H9 (cell line): Measurements from ENCODE around the gene PHF1. TPM values are rescaled to one million over a fixed set of nuclear protein-coding genes. Genes with fewer than 3 reads are reported as not detected.
A peak's percentile ranks its signal among the peaks of the same experiment; 100 is the strongest.

Source experiments
- DNase-seq: peaks from one replicate; pipeline ENCODE4 v3.0.0-alpha.2; 2017
- H2AFZ ChIP-seq: one replicate; pipeline ENCODE4 v1.6.1; 2013; ENCODE audit warnings: mild to moderate bottlenecking, low read length, control low read depth, moderate library complexity
- H2AK5ac ChIP-seq: 2 replicates; pipeline ENCODE4 v1.6.1; 2013; ENCODE audit warnings: low read length, control low read depth, mixed read lengths; ENCODE audit not compliant: insufficient read length
- H2BK120ac ChIP-seq: one replicate; pipeline ENCODE4 v1.6.1; 2013; ENCODE audit warnings: low read depth, mild to moderate bottlenecking, low read length, control low read depth, inconsistent platforms; ENCODE audit not compliant: poor library complexity, severe bottlenecking
- H2BK12ac ChIP-seq: 2 replicates; pipeline ENCODE4 v1.6.1; 2013; ENCODE audit warnings: low read length, control low read depth, mixed read lengths, low read depth; ENCODE audit not compliant: insufficient read length
- H2BK15ac ChIP-seq: 2 replicates; pipeline ENCODE4 v1.6.1; 2013; ENCODE audit warnings: low read depth, low read length, control low read depth
- H2BK20ac ChIP-seq: one replicate; pipeline ENCODE4 v1.6.1; 2013; ENCODE audit warnings: low read depth, mild to moderate bottlenecking, low read length, control low read depth, inconsistent platforms; ENCODE audit not compliant: poor library complexity, severe bottlenecking
- H2BK5ac ChIP-seq: 2 replicates; pipeline ENCODE4 v1.6.1; 2013; ENCODE audit warnings: low read length, control low read depth, mixed read lengths; ENCODE audit not compliant: insufficient read length
- H3K14ac ChIP-seq: 2 replicates; pipeline ENCODE4 v1.6.1; 2013; ENCODE audit warnings: low read length, control low read depth; ENCODE audit not compliant: insufficient read depth
- H3K18ac ChIP-seq: 2 replicates; pipeline ENCODE4 v1.6.1; 2013; ENCODE audit warnings: low read depth, mild to moderate bottlenecking, mixed read lengths, low read length, control low read depth; ENCODE audit not compliant: insufficient read length
- H3K23ac ChIP-seq: 2 replicates; pipeline ENCODE4 v1.6.1; 2013; ENCODE audit warnings: low read length, control low read depth, mixed read lengths, low read depth; ENCODE audit not compliant: insufficient read length
- H3K23me2 ChIP-seq: 2 replicates; pipeline ENCODE4 v1.6.1; 2013; ENCODE audit warnings: low read depth, mild to moderate bottlenecking, mixed read lengths, low read length, control low read depth; ENCODE audit not compliant: insufficient read length, poor library complexity, severe bottlenecking
- H3K27ac ChIP-seq: 2 replicates; pipeline ENCODE4 v1.5.1; 2013; ENCODE audit warnings: low read length, control low read depth, mixed read lengths, low read depth; ENCODE audit not compliant: insufficient read length
- H3K27me3 ChIP-seq: 2 replicates; pipeline ENCODE4 v1.6.1; 2013; ENCODE audit warnings: low read length, control low read depth, inconsistent platforms; ENCODE audit not compliant: insufficient read depth
- H3K4ac ChIP-seq: 2 replicates; pipeline ENCODE4 v1.6.1; 2013; ENCODE audit warnings: low read depth, mild to moderate bottlenecking, control low read depth, inconsistent platforms, low read length, moderate library complexity
- H3K4me1 ChIP-seq: 2 replicates; pipeline ENCODE4 v1.6.1; 2013; ENCODE audit warnings: low read length, control low read depth, inconsistent platforms; ENCODE audit not compliant: insufficient read depth
- H3K4me2 ChIP-seq: 2 replicates; pipeline ENCODE4 v1.6.1; 2013; ENCODE audit warnings: low read length, control low read depth, mixed read lengths; ENCODE audit not compliant: insufficient read length, insufficient read depth
- H3K56ac ChIP-seq: 2 replicates; pipeline ENCODE4 v1.6.1; 2013; ENCODE audit warnings: low read depth, mild to moderate bottlenecking, mixed read lengths, low read length, control low read depth; ENCODE audit not compliant: insufficient read length
- H3K79me1 ChIP-seq: 2 replicates; pipeline ENCODE4 v1.6.1; 2013; ENCODE audit warnings: low read depth, mild to moderate bottlenecking, moderate library complexity, low read length, control low read depth, inconsistent platforms; ENCODE audit not compliant: insufficient read depth, poor library complexity, severe bottlenecking
- H3K79me2 ChIP-seq: 2 replicates; pipeline ENCODE4 v1.6.1; 2013; ENCODE audit warnings: low read length, control low read depth, inconsistent platforms; ENCODE audit not compliant: insufficient read depth
- H3K9ac ChIP-seq: 2 replicates; pipeline ENCODE4 v1.6.1; 2013; ENCODE audit warnings: low read length, control low read depth, mixed read lengths; ENCODE audit not compliant: insufficient read length; ENCODE audit errors: extremely low read depth
- H3K9me3 ChIP-seq: one replicate; pipeline ENCODE4 v1.6.1; 2013; ENCODE audit warnings: low read depth, low read length, inconsistent platforms; ENCODE audit not compliant: control insufficient read depth
- H3T11ph ChIP-seq: one replicate; pipeline ENCODE4 v1.6.1; 2013; ENCODE audit warnings: mild to moderate bottlenecking, low read length, control low read depth, inconsistent platforms
- H4K20me1 ChIP-seq: one replicate; pipeline ENCODE4 v1.6.1; 2013; ENCODE audit not compliant: control insufficient read depth, insufficient read length, insufficient read depth
- H4K5ac ChIP-seq: 2 replicates; pipeline ENCODE4 v1.6.1; 2013; ENCODE audit warnings: low read depth, mild to moderate bottlenecking, mixed read lengths, low read length, control low read depth; ENCODE audit not compliant: insufficient read length
- H4K8ac ChIP-seq: replicated peaks from 2 replicates; pipeline ENCODE4 v1.6.1; 2013; ENCODE audit warnings: low read length, control low read depth, mixed read lengths, low read depth; ENCODE audit not compliant: insufficient read length
- H4K91ac ChIP-seq: 2 replicates; pipeline ENCODE4 v1.6.1; 2013; ENCODE audit warnings: low read depth, mild to moderate bottlenecking, moderate library complexity, mixed read lengths, low read length, control low read depth; ENCODE audit not compliant: insufficient read length
- H3K27ac Mint-ChIP-seq, 3 experiments: 2 replicates in 2 of 3; 3 replicates in 1 of 3; pipeline ENCODE4 v1.8.0; 2020 to 2021; ENCODE audit warnings: mixed read lengths in 3 of 3, mild to moderate bottlenecking in 1 of 3, moderate library complexity in 1 of 3
- H3K27me3 Mint-ChIP-seq: 2 replicates; pipeline ENCODE4 v1.8.0; 2021; ENCODE audit warnings: low read depth, mild to moderate bottlenecking, moderate library complexity, mixed read lengths
- H3K36me3 Mint-ChIP-seq, 3 experiments: 2 replicates in 2 of 3; 3 replicates in 1 of 3; pipeline ENCODE4 v1.8.0; 2020 to 2021; ENCODE audit warnings: low read depth in 3 of 3, mixed read lengths in 3 of 3; ENCODE audit not compliant: insufficient read depth in 1 of 3
- H3K4me1 Mint-ChIP-seq, 2 experiments: 2 replicates each; pipeline ENCODE4 v1.8.0; 2020; ENCODE audit warnings: mixed read lengths in 2 of 2
- H3K4me3 Mint-ChIP-seq, 2 experiments: 2 replicates in 1 of 2; 3 replicates in 1 of 2; pipeline ENCODE4 v1.8.0; 2020 to 2021; ENCODE audit warnings: mild to moderate bottlenecking in 2 of 2, mixed read lengths in 2 of 2, moderate library complexity in 1 of 2
- H3K9me3 Mint-ChIP-seq, 2 experiments: 2 replicates in 1 of 2; 3 replicates in 1 of 2; pipeline ENCODE4 v1.8.0; 2020; ENCODE audit warnings: mild to moderate bottlenecking in 2 of 2, mixed read lengths in 2 of 2, moderate library complexity in 1 of 2
- CTCF ChIP-seq: fragments of 200-600 bp; sonication (generic); conservative IDR thresholded peaks from 3 replicates; pipeline ENCODE4 v1.8.0; 2021; ENCODE audit warnings: antibody characterized with exemption, mild to moderate bottlenecking
- WGBS: extraction: QIAGEN DNeasy Blood & Tissue Kit; methylation state at CpG from one replicate; pipeline ENCODE4 v1.1.7; 2013; ENCODE audit warnings: missing lambda C conversion rate, low lambda C conversion rate, mixed read lengths; ENCODE audit not compliant: insufficient read length; ENCODE audit errors: extremely low coverage; 5-methylcytosine and 5-hydroxymethylcytosine counted together
- total RNA-seq: library from RNA; stranded (reverse); gene quantifications from 2 replicates; pipeline ENCODE4 v1.2.1, GENCODE V29; 2021

The PHF1 gene
- total RNA-seq, 1 experiment from 2014 or later = 56.8 TPM

- H4K8ac ChIP-seq = no peak overlapping the region
- no peak overlapping the region for H3K4me2 ChIP-seq
- TF ChIP-seq CTCF = no peak
- H2BK20ac ChIP-seq = no peak overlapping the region
- no peak overlapping the region for H3K56ac ChIP-seq
- H3K27ac Mint-ChIP-seq = no peak overlapping the region
- no CpG with 5 or more reads among the region's 12 CpGs for WGBS
- DNase-seq = no peak
- H4K20me1 ChIP-seq = no peaks in the 10 kb centered on the region
- peaks cover 10% of the 10 kb centered on the region for H3K23me2 ChIP-seq
- H2BK5ac ChIP-seq = no peak overlapping the region
- H3T11ph ChIP-seq = no peak overlapping the region
- no peak overlapping the region for H2AK5ac ChIP-seq
- no peak overlapping the region for H3K18ac ChIP-seq
- no peak overlapping the region for H2BK12ac ChIP-seq
- H4K91ac ChIP-seq = no peak overlapping the region
- H2BK15ac ChIP-seq = no peak overlapping the region
- H3K27me3 Mint-ChIP-seq = peaks cover 6% of the 10 kb centered on the region; the same call in 1 of the 2 replicates
- no peaks in the 10 kb centered on the region for H3K9me3 Mint-ChIP-seq
- no peaks in the 10 kb centered on the region for H3K79me2 ChIP-seq
- peaks cover 12 to 45% (median 35%) of the 10 kb centered on the region in 3 experiments for H3K36me3 Mint-ChIP-seq
- H3K4me1 Mint-ChIP-seq = peaks cover 17 to 25% of the 10 kb centered on the region in 2 experiments
- H3K27me3 ChIP-seq = no peaks in the 10 kb centered on the region
- no peak overlapping the region for H3K23ac ChIP-seq
- H3K79me1 ChIP-seq = no peaks in the 10 kb centered on the region
- no peak overlapping the region for H2BK120ac ChIP-seq
- H3K27ac ChIP-seq = no peak overlapping the region
- no peak overlapping the region for H4K5ac ChIP-seq
- H3K4me1 ChIP-seq = no peaks in the 10 kb centered on the region
- no peak overlapping the region for H3K14ac ChIP-seq
- no peak overlapping the region for H3K4ac ChIP-seq
- no peaks in the 10 kb centered on the region for H3K9me3 ChIP-seq
- H3K9ac ChIP-seq = no peak overlapping the region
- peak overlapping the region; percentile 96 to 98; a peak in 4 of 5 replicates for H3K4me3 Mint-ChIP-seq
- no peak overlapping the region for H2AFZ ChIP-seq
Measured at GRCh38 chr6:33456156-33456555, 45.3 kb downstream of the PHF1 start.
